ENCODE measurements around the gene SLAMF9. TPM values are rescaled to one million over a fixed set of nuclear protein-coding genes. Genes with fewer than 3 reads are reported as not detected.

Gene SLAMF9
- total and polyA plus RNA-seq, 2 experiments from 2014 or later: not detected

DNA sequence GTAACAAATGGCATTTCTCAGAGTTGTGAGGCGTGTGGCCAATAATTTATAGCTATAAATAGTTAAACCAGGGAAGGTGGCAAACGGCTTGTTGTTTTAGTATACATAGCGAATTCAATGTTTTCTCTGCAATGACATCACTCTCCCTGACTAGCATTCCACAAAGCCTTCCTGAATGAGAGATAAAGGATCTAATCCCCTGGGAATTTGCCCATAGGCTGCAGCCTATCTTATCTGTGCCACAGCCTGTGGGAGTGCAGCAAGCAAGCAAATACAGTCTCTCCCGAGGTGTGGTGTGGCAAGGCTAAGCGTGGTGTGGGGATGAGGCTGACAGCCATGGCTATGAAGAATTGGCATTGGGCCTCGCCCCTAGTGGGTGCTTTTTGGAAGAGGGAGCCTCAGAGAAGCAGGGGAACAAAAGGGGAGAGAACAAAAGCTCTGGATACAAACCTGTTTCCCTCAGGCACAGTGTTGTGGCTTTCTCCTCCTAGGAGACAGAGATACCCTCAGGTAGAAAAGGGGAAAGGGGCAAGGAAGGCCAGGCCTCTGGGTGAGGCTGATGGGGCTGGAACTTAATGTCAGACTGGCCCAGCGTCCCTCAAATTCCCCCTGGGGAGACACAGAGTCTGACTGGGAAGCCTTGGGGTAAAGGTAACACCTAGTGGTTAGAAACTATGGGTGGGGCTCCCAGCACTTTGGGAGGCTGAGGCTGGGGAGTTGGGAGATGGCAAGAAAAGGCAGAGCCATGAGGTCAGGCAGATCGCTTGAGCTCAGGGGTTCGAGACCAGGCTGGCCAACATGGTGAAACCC lies 37.6 kb downstream of the SLAMF9 start:
- no peak overlapping the region for H3K4me3 ChIP-seq
- no peaks in the 10 kb centered on the region for H3K27me3 ChIP-seq
- no peaks in the 10 kb centered on the region for H3K9me3 ChIP-seq (ENCODE audit: low read depth)
- no peak overlapping the region for H3K27ac ChIP-seq
- H3K36me3 ChIP-seq: no peaks in the 10 kb centered on the region
- TF ChIP-seq, protein P1, sequence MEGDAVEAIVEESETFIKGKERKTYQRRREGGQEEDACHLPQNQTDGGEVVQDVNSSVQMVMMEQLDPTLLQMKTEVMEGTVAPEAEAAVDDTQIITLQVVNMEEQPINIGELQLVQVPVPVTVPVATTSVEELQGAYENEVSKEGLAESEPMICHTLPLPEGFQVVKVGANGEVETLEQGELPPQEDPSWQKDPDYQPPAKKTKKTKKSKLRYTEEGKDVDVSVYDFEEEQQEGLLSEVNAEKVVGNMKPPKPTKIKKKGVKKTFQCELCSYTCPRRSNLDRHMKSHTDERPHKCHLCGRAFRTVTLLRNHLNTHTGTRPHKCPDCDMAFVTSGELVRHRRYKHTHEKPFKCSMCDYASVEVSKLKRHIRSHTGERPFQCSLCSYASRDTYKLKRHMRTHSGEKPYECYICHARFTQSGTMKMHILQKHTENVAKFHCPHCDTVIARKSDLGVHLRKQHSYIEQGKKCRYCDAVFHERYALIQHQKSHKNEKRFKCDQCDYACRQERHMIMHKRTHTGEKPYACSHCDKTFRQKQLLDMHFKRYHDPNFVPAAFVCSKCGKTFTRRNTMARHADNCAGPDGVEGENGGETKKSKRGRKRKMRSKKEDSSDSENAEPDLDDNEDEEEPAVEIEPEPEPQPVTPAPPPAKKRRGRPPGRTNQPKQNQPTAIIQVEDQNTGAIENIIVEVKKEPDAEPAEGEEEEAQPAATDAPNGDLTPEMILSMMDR (IDR thresholded peaks at IDR 0.05; ENCODE audit: low read depth, low read length): no peak
- peak in 1 of 2 donors; percentile 95 for DNase-seq (ENCODE audit: low read depth in 1 of 2, low spot score in 1 of 2)
- no peaks in the 10 kb centered on the region for H3K4me1 ChIP-seq (ENCODE audit: low read depth)

DNA sequence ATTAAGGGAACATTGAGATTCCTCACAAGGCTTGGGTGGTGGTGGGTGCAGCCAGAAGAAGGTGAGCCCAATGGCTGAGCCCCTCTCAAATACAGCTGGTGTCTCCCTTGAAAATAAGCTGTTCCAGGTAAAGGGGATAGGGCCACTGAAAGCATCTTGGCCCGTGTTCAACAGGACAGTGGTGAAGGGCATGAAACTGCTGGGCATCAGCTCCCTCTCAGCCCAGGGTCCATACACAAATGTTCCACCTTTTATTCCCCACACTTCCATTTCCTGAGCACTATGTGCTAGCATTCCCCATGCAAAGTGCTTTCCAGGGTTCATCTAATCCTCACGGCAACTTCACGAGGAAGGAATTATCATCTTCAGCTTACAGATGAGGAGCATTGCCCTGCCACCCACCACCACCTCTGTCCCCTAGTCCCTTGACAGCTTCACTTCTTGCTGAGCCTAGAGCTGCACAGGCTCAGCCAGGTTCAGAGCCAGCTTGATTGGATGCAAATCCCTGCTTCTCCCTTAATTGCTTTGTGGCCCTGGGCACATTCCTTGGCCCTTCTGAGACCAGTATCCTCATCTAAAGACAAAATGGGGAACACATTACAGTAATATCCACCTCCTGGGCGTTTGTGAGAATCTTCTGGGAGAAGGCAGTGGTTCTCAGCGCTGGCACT lies 38.3 kb downstream of the SLAMF9 start:
- no peaks in the 10 kb centered on the region for H3K9me3 ChIP-seq (ENCODE audit: low read depth)
- H3K36me3 ChIP-seq: no peaks in the 10 kb centered on the region
- H3K27me3 ChIP-seq: no peaks in the 10 kb centered on the region
- TF ChIP-seq, protein P1 (IDR thresholded peaks at IDR 0.05; ENCODE audit: low read depth, low read length): no peak
- H3K4me1 ChIP-seq (ENCODE audit: low read depth): no peaks in the 10 kb centered on the region
- H3K4me3 ChIP-seq: no peak overlapping the region
- no peak overlapping the region for H3K27ac ChIP-seq
- no peak for DNase-seq (ENCODE audit: low read depth in 1 of 2, low spot score in 1 of 2)

DNA sequence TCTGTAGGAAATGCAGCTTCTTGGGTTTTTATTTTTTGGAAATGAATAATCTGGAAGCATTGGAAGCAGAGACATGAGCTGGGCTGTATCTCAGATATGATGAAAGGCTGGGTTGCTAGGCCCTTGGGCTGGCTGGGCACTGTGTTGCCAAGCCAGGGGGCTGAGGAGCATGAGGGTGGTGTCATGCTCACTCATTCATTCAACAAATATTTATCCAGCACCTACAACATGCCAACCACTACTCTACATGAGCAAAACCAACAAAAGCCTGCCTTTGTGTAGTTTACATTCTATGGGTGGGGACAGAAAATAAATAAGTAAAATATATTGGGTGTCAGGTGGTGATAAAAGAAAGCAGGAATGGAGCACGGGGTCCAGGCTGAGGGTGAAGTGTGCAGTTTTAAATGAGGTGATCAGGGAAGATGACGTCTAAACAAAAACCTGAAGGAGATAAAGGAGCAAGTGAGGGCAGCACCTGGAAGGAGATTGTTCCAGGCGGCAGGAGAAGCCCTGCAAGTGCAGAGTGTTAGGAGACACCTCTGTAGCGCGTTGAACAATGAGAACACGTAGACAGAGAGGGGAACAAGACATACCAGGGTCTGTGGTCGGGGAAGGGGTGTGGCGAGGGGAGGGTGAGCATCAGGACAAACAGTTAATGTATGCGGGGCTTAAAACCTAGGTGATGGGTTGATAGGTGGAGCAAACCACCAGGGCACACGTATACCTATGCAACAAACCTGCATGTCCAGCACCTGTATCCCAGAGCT lies 39.6 kb downstream of the SLAMF9 start:
- H3K27me3 ChIP-seq: no peaks in the 10 kb centered on the region
- H3K27ac ChIP-seq: no peak overlapping the region
- H3K4me3 ChIP-seq: no peak overlapping the region
- TF ChIP-seq, protein P1 (IDR thresholded peaks at IDR 0.05; ENCODE audit: low read depth, low read length): no peak
- DNase-seq (ENCODE audit: low read depth in 1 of 2, low spot score in 1 of 2): no peak
- no peaks in the 10 kb centered on the region for H3K36me3 ChIP-seq
- H3K4me1 ChIP-seq (ENCODE audit: low read depth): no peaks in the 10 kb centered on the region
- H3K9me3 ChIP-seq (ENCODE audit: low read depth): no peaks in the 10 kb centered on the region

DNA sequence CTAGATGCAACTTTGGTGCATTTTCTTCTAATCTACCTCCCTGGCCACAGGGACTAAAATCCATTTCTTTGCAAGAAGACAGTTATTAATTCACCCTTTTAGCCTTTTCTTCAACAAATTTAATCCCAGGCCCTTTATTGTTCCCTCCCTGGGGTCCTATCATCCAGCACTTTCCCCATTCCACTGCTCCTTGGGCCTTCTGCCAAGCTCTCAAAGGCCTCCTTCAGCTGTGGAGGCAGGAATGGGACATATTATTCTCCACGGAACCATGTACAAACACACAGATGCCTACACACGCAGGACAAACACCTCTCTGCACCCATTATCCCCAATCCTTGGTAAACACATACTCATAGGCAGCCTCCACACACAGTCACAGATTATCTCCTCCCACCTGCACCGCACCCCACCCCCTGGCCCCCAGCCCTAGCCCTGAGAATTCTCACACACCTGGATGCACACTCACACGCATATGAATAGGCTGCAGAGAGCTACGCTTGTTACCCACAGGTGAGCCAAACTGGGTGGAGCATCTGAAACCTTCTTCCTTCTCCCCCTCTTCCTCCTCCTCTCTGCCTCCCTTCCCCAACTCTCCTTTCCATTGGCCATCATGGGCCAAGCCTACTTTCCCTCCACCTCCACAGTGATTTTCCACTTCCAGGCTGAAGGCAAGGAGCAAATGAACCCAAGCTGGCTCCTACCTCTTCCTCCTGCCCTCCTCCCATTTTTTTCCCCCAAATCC lies 40.4 kb downstream of the SLAMF9 start:
- no peaks in the 10 kb centered on the region for H3K4me1 ChIP-seq (ENCODE audit: low read depth)
- H3K4me3 ChIP-seq: no peak overlapping the region
- H3K27me3 ChIP-seq: no peaks in the 10 kb centered on the region
- no peak overlapping the region for H3K27ac ChIP-seq
- DNase-seq (ENCODE audit: low read depth in 1 of 2, low spot score in 1 of 2): peak in 1 of 2 donors; percentile 20
- no peaks in the 10 kb centered on the region for H3K9me3 ChIP-seq (ENCODE audit: low read depth)
- no peaks in the 10 kb centered on the region for H3K36me3 ChIP-seq
- TF ChIP-seq, protein P1 (IDR thresholded peaks at IDR 0.05; ENCODE audit: low read depth, low read length): no peak

All from cardiac muscle cell (in vitro differentiated cells and primary cell).